ENCODE measurements around the gene ALPG. TPM values are rescaled to one million over a fixed set of nuclear protein-coding genes. Genes with fewer than 3 reads are reported as not detected.

Gene ALPG
- total and polyA plus RNA-seq, 2 of the 13 experiments (the other 11 are each of a cell fraction or from before 2014, with no cell fraction given) = not detected

DNA sequence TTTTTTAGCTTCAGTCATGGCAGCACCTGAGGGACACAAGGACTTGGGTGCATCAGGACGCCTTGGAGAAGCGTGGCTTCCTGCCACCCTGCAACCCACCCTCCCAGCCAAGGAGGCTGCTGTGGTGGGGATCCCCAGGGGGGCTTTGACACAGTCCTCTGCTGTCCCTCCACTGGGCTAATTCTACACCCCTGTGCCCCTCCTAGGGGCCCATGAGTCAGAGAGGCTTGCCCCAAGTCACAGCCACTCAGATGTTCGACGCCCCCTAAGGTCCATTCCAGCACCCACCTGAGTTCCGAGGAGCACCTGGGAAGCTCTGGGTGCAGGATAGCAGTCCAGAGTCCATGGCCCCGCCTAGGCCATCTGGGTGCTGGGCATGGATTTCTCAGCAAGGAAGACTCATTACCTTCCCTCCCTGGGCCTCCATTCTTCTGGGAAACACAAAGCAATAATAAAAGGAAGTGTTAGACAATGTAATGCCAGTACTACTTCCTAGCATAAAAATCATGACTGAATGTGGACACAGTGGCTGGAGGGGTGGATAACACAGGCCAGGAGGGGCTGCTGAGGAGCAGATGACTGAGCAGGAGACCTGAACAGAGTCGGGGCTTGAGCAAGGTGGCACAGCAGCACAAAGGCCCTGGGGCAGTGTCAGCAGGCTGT, 3.7 kb downstream of the ALPG start:
- POLR2A ChIA-PET = no interaction called here

More for the DNA sequence above, 3.7 kb downstream of the ALPG start:
- Histone ChIP-seq H3K9ac (ENCODE audit: insufficient read depth, low read depth, low read length) (no peak overlapping the region), H3K9me3 (ENCODE audit: low read length) (no peaks in the 10 kb centered on the region), H3K27ac (ENCODE audit: extremely low read length, insufficient read depth, low read length) (no peak overlapping the region), H3K36me3 (replicated peaks in 1 of 2; ENCODE audit: control insufficient read depth in 1 of 2, insufficient read depth in 2 of 2, low read length in 2 of 2) (no peaks in the 10 kb centered on the region), H3K27me3 (ENCODE audit: control insufficient read depth in 1 of 2, insufficient read depth in 2 of 2, low read length in 2 of 2) (peaks cover 0 to 32% of the 10 kb centered on the region in 2 experiments), H3K4me1 (ENCODE audit: insufficient read depth, low read length) (peaks cover 11% of the 10 kb centered on the region), H3K4me3 (replicated peaks in 1 of 3; ENCODE audit: insufficient read depth in 1 of 3, low read depth in 2 of 3, low read length in 3 of 3) (no peak overlapping the region), H3K4me2 (ENCODE audit: low read depth, low read length) (no peak overlapping the region), H3K79me2 (ENCODE audit: insufficient read depth, low read length) (no peaks in the 10 kb centered on the region), H2AFZ (ENCODE audit: low read length) (no peak overlapping the region), H4K20me1 (ENCODE audit: insufficient read depth, low read length) (no peaks in the 10 kb centered on the region)
- in situ Hi-C loops (cut with HindIII; ENCODE audit: extremely low pct_ligation_motif_present, low pct_unique_long_range_greater_than_20kb) = no loop called here
- WGBS (ENCODE audit: low lambda C conversion rate) = 7% methylated on average over 7 of the region's 7 CpGs
- BruUV-seq (replicated peaks) = no TSS peak
- intact Hi-C loops (cut with micrococcal nuclease; ENCODE audit: unreplicated experiment) = no loop called here
- ATAC-seq (no peak), DNase-seq (ENCODE audit: low spot score) (no peak), FAIRE-seq (no peak)
- TF ChIP-seq ZNF512B (CRISPR knock-in tag; IDR thresholded peaks at IDR 0.05; ENCODE audit: borderline replicate concordance) (no peak), ZNF414 (CRISPR knock-in tag; IDR thresholded peaks at IDR 0.05) (no peak), HIC2 (CRISPR knock-in tag; IDR thresholded peaks at IDR 0.05; ENCODE audit: low read depth) (no peak), MATR3 (CRISPR knock-in tag; IDR thresholded peaks at IDR 0.05) (no peak), ZSCAN25 (CRISPR knock-in tag; IDR thresholded peaks at IDR 0.05) (no peak), ZBTB7B (CRISPR knock-in tag; IDR thresholded peaks at IDR 0.05) (no peak), ESRRA (CRISPR knock-in tag; IDR thresholded peaks at IDR 0.05; ENCODE audit: low read depth) (no peak), HIVEP1 (CRISPR knock-in tag; IDR thresholded peaks at IDR 0.05) (no peak), LCORL (IDR thresholded peaks at IDR 0.05) (no peak), LCORL (CRISPR knock-in tag; IDR thresholded peaks at IDR 0.05) (no peak), MAFK (conservative IDR thresholded peaks at IDR 0.05 in 1 of 2, IDR thresholded peaks at IDR 0.05 in 1 of 2; ENCODE audit: low read length in 2 of 2) (no peak), ZNF567 (CRISPR knock-in tag; IDR thresholded peaks at IDR 0.05; ENCODE audit: borderline replicate concordance) (no peak), TCF7L2 (IDR thresholded peaks at IDR 0.05; ENCODE audit: low read depth, low read length) (no peak), MLLT10 (CRISPR knock-in tag; IDR thresholded peaks at IDR 0.05) (no peak), ZNF432 (CRISPR knock-in tag; IDR thresholded peaks at IDR 0.05; ENCODE audit: borderline replicate concordance) (no peak), ZFX (CRISPR knock-in tag; IDR thresholded peaks at IDR 0.05; ENCODE audit: low read depth) (no peak)
- CTCF ChIA-PET (ENCODE audit: low intra/inter-chr PET ratio, low total read pairs) = no interaction called here

Measured in HepG2 (cell line).